ENCODE measurements around the gene CCNB2.
A peak's percentile ranks its signal among the peaks of the same experiment; 100 is the strongest.
"Not testable (repeated sequence)": the region's sequence is repeated elsewhere in the genome, so short reads cannot be mapped to it uniquely, and the experiment has no call there.

The CCNB2 gene

GRCh38 chr15:59104912-59105732 is at the start of gene CCNB2:
Gene CCNB2, plus strand, starts transcription at chr15:59105146. Its CDS starts 123 bp downstream, at chr15:59105269.
- peak; percentile 80 for DNase-seq

GRCh38 chr15:59059076-59059597 is 45.8 kb upstream of the CCNB2 start:
- no peak for DNase-seq

DNA sequence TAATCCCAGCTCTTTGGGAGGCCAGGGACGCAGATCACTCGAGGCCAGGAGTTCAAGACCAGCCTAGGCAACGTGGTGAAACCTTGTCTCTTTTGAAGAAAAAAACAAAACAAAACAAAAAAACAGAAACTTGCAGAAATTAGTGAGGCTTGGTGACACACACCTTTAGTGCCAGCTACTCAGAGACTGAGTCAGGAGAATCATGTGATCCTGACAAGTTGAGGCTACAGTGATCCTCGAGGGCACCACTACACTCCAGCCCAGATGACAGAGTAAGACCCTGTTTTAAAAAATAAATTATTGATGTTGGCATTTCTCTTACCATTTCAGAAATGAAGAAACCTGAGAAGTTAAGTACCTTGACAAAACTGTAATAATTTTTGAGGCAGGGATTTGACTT is 44.6 kb upstream of the CCNB2 start:
- DNase-seq, result no peak

DNA sequence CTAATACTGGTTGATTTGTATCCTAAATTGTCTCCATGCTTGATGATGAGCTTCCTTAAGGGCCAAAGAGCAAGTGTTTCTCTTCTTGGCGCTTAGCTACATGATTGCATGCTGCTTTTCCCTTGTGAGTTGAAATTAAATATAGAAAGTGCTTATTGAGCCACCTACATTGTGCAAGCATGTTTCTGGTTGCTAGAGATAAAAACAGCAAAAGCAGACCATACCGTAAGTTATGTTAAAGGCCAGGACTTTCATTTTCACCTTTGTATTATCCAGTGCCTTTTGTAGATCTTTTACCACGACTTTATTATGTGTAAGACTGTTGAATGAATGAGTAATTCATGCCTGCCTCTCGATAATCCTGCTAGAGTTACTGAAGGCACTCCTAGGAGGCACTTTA is 41.9 kb upstream of the CCNB2 start:
- no peak for DNase-seq

- DNase-seq, result no peak
These were observed 35.5 kb upstream of the CCNB2 start for GRCh38 chr15:59069430-59069829.

DNA sequence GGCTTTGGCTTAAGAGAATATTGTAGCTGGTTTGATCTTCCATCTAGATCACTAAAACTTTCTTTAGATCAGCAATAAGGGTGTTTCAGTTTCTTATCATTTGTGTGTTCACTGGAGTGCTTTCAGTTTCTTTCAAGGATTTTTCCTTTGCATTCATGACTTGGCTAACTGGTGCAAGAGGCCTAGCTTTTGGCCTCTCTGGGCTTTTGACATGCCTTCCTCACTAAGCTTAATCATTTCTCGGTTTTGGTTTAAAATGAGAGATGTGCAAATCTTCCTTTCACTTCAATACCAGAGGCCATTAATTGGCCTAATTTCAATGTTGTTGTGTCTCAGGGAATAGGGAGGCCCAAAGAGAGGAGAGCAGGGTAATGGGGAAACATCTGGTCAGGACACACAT is 30.3 kb upstream of the CCNB2 start:
- no peak for DNase-seq

DNA sequence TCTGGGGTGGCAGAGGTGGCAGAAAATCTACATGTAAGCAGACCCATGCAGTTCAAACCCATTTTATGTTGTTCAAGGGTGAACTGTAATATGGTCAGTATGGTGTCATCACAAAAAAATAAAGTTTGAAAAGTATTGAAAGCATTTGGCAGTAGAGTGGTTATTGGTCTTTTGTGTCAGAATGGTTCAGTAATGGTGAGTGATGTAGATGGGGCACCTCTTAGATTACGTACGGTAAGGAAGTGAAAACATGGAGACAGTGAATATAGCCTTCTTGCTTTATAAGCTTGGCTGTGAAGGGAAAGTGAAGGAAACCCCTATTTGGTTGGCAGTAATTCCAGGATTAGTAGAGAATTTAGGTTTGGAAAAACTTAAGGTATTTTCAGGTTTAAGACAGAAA is 17.2 kb upstream of the CCNB2 start:
- no peak for DNase-seq

DNA sequence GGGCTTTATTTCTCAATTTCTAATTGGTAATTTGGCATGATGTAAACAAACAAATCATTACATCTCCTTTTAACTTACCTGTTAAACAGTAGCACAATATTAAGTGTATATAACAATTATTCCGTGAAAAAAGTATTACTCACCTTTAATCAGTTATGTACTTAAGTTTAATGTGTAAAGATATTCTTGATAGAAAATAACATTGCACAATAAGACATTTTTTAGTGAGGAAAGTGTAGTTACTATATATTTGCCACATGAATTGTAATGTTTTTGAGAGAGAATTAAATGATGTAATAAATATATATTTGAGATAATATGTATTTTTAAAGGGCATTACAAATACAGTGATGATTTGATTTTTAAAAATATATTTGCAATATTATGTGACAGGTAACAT is 10.9 kb upstream of the CCNB2 start:
- no peak for DNase-seq

GRCh38 chr15:59096429-59096828 is 8.5 kb upstream of the CCNB2 start:
- DNase-seq, result no peak

GRCh38 chr15:59099162-59099685 is 5.7 kb upstream of the CCNB2 start:
- no peak for DNase-seq

DNA sequence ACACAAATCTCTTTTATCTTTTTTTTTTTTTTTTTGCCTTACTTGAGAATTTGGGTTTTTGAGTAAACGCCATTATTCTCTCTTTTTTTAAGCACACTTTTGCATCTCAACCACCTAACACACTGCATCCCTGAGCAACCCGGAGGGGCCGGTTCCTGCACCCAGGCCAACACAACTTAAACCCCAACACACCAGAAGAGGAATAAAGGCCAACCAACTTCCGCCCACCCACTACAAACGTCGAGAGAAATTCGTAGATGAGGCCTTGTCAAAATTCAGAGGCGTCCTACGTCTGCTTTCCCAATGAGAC is 389 bp upstream of the CCNB2 start:
- no peak for DNase-seq

DNA sequence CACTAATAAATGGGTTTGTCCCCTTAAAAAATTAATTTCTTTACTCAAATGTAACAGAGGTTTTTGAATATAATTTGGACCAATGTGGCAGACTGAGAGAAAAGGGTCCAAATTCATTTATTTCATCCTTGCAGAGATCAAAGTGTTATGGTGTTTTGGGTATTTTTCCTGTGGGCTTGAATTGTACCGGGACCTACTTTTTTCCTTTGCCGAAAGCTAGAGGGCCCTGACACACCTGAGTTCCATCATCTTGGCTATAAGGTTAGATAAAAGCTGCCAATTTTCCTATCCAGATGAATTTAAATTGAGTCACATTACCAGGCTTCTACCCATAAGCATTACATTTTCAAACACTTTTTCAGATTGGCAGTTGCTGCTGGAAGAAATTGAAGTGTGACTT is 908 bp downstream of the CCNB2 start:
- no peak for DNase-seq

DNA sequence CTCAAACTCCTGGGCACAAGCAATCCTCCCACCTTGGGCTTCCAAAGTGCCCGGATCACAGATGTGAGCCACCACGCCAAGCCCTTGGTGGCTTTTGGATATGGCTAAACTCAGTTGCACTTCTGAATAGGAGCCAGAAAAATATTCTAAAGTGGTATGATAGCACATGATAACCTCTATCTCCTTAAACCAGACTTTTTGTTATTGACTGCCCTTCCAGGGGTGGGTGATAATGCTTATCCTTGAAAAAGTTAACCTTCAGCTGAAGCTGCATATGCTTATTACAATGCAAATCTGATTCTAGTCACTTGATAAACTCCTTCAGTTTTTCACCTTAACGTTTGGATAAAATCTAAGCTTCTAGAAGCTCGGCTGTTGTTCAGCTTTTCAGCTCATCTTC is 6.3 kb downstream of the CCNB2 start:
- no peak for DNase-seq

DNA sequence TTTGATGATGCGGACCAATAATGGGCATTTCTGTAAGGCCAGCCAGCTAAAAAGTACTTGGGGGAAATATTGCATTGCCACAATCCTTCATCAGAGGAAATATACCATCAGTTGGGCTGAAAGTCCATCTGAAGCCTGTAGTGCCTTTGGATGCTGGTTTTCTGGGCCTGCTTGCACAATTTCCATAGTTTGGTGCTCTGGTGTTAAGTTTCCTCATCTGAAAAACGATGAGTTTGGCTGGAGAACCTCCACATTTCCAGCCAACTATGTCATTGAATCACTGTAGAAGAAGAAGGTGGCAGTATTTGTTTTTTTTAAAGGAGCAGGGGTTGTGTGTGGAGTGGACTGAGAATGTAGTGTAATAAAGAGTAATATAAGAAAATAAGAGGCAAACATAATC is 10.1 kb downstream of the CCNB2 start:
- no peak for DNase-seq

DNA sequence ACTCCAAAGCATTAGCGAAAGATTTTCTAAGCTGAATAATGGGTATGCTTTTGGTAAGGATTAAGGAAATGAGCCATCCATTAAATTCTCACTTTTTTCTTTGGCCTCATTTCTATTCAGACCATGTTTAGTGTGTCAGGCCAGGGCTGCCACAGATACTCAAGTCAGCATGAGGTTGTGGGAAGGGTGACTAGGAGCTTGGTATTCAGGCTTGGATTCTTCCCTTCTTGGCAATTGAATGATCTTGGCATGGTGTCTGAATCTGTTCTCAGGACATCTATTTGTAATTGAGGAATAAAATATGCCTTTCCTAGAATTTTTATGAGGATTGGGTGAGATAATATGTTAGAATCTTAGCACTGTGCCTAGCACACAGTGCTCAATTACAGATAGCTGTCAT is 11.2 kb downstream of the CCNB2 start:
- no peak for DNase-seq

- DNase-seq, result no peak
These were observed 11.8 kb downstream of the CCNB2 start for GRCh38 chr15:59116771-59117170.

GRCh38 chr15:59119625-59120024 is 14.7 kb downstream of the CCNB2 start:
- DNase-seq, result no peak

GRCh38 chr15:59120937-59121336 is 16.0 kb downstream of the CCNB2 start:
- DNase-seq, result no peak

GRCh38 chr15:59124261-59124660 is 19.3 kb downstream of the CCNB2 start:
- DNase-seq, result no peak

DNA sequence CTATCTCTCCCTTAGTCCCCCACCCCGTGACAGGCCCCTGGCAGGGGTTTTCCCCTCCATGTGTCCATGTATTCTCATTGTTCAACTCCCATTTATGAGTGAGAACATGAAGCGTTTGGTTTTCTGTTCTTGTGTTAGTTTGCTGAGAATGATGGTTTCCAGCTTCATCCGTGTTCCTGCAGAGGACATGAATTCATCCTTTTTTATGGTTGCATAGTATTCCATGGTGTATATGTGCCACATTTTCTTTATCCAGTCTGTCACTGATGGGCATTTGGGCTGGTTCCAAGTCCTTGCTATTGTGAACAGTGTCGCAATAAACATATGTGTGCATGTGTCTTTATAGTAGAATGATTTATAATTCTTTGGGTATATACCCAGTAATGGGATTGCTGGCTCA is 20.7 kb downstream of the CCNB2 start:
- not testable (repeated sequence) for DNase-seq

DNA sequence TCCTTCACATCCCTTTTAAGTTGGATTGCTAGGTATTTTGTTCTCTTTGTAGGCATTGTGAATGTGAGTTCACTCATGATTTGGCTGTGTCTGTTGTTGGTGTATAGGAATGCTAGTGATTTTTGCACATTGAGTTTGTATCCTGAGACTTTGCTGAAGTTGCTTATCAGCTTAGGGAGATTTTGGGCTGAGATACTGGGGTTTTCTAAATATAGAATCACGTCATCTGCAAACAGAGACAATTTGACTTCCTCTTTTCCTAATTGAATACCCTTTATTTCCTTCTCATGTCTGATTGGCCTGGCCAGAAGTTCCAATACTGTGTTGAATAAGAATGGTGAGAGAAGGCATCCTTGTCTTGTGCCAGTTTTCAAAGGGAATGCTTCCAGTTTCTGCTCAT is 22.3 kb downstream of the CCNB2 start:
- not testable (repeated sequence) for DNase-seq

DNA sequence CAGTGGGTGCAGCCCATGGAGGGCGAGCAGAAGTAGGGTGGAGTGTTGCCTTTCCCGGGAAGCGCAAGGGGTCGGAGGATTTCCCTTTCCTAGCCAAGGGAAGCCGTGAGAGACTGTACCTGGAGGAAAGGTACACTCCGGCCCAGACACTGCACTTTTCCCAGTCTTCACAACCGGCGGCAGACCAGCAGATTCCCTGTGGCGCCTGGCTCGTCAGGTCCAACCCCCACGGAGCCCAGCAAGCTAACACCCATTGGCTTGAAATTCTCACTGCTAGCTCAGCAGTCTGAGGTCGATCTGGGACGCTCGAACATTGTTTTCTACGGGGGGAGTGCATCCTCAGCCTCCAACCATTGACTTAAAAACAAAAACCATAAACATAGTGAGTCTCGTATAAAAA is 26.5 kb downstream of the CCNB2 start:
- DNase-seq, result no peak

- no peak for DNase-seq
These were observed 27.1 kb downstream of the CCNB2 start for GRCh38 chr15:59131969-59132562.

DNA sequence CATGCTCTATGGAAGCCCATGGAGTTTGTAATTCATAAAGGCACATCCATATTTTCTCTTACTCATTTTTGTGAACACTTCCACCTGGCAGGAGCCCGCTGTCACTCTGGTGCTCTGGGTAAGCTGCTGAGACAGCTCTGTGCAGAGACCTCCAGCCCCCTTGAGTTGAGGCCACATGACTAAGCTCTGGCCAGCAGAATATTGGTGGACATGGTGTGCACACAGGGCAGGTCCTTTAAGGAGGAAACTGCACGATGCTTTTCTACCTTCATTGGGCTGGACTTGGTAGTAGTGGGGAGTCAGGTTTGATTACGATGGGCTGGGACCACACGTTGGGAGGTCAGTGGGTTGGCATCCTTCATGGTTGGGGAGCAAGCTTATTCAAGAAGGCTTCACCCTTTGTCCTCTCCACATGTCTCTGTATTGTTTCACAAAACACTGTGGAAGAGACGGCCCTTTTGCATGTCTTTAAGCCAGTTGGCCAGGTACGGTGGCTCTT is 29.0 kb downstream of the CCNB2 start:
- DNase-seq, result no peak

Data from SHP77 treated with DMSO at 0.1 percent for 48 hours (cell line).